ENCODE results near the gene CALM3. TPM values are rescaled to one million over a fixed set of nuclear protein-coding genes. Genes with fewer than 3 reads are reported as not detected.

Gene CALM3
- total RNA-seq, 3 donors from 2014 or later, result 241 to 325 (median 252) TPM

GRCh38 chr19:46656541-46656940 is 55.4 kb downstream of the CALM3 start:
- Histone ChIP-seq H3K4me1 (ENCODE audit: low read depth) (peaks cover 9% of the 10 kb centered on the region), H3K9me3 (peaks cover 2% of the 10 kb centered on the region), H3K4me3 (no peak overlapping the region), H3K36me3 (ENCODE audit: low read depth) (peaks cover 4% of the 10 kb centered on the region)
- no peak for ATAC-seq
- DNase-seq, result no peak
- TF ChIP-seq CTCF (IDR thresholded peaks at IDR 0.05), result no peak
- intact Hi-C loops (cut with DNase I, micrococcal nuclease), result no loop called here

GRCh38 chr19:46659151-46660007 is 58.2 kb downstream of the CALM3 start:
- Histone ChIP-seq H3K9me3 (peaks cover 2% of the 10 kb centered on the region), H3K36me3 (ENCODE audit: low read depth) (peaks cover 4% of the 10 kb centered on the region), H3K4me3 (no peak overlapping the region), H3K4me1 (ENCODE audit: low read depth) (peaks cover 16% of the 10 kb centered on the region)
- intact Hi-C loops (cut with DNase I, micrococcal nuclease), result loop anchor here (2.0 to 5.0 kb wide), 2 partner anchors 42 to 45 kb away; no protein-coding TSS in a partner anchor
- ATAC-seq, result no peak
- no peak for TF ChIP-seq CTCF (IDR thresholded peaks at IDR 0.05)
- peak; percentile 38 to 61 (median 40) for DNase-seq

- ATAC-seq (no peak), DNase-seq (peak in 2 of 3 donors; percentile 23 to 35)
- no peak for TF ChIP-seq CTCF (IDR thresholded peaks at IDR 0.05)
- peaks cover 16% of the 10 kb centered on the region for H3K4me1 ChIP-seq (ENCODE audit: low read depth)
- intact Hi-C loops (cut with DNase I, micrococcal nuclease), result loop anchor here (2.0 to 5.0 kb wide), 2 partner anchors 43 to 45 kb away; no protein-coding TSS in a partner anchor
- peaks cover 4% of the 10 kb centered on the region for H3K36me3 ChIP-seq (ENCODE audit: low read depth)
- H3K9me3 ChIP-seq, result peaks cover 2% of the 10 kb centered on the region
- no peak overlapping the region for H3K4me3 ChIP-seq
These were observed 58.9 kb downstream of the CALM3 start for GRCh38 chr19:46660008-46660517.

Other genes starting within 250 kb of the CALM3 start
- 1 to 10 TPM in 2 of 3 donors, under 1 TPM in 1; 0.75 to 3.4 (median 1.7) TPM for gene CCDC8, start 187.8 kb upstream of the CALM3 start, total RNA-seq
- under 1 TPM in 1 of 3 donors, not detected in 2; 0.57 TPM for gene PNMA8C, start 172.4 kb upstream of the CALM3 start, total RNA-seq
- 1 to 10 TPM in 1 of 3 donors, under 1 TPM in 2; 0.20 to 3.2 (median 0.80) TPM for gene PNMA8A, start 129.8 kb upstream of the CALM3 start, total RNA-seq
- gene PNMA8B, start 105.5 kb upstream of the CALM3 start, total RNA-seq, result 1 to 10 TPM in 1 of 3 donors, under 1 TPM in 2; 0.12 to 2.3 (median 0.36) TPM
- 1 to 10 TPM in 2 of 3 donors, under 1 TPM in 1; 0.49 to 2.4 (median 2.1) TPM for gene PTGIR, start 23.8 kb downstream of the CALM3 start, total RNA-seq
- 1 to 10 TPM in 1 of 3 donors, not detected in 2; 2.3 TPM for gene GNG8, start 34.9 kb downstream of the CALM3 start, total RNA-seq
- 10 to 100 TPM in 1 of 3 donors, 1 to 10 TPM in 2; 1.9 to 60.9 (median 3.4) TPM for gene DACT3, start 59.9 kb downstream of the CALM3 start, total RNA-seq
- 10 to 100 TPM; 52.5 to 70.5 (median 62.9) TPM for gene PRKD2, start 115.8 kb downstream of the CALM3 start, total RNA-seq
- 10 to 100 TPM; 10.7 to 19.8 (median 10.9) TPM for gene FKRP, start 144.7 kb downstream of the CALM3 start, total RNA-seq
- gene STRN4, start 145.1 kb downstream of the CALM3 start, total RNA-seq, result 10 to 100 TPM; 68.3 to 79.2 (median 73.7) TPM
- 100 to 1,000 TPM in 1 of 3 donors, 10 to 100 TPM in 2; 54.7 to 101 (median 89.2) TPM for gene SLC1A5, start 187.3 kb downstream of the CALM3 start, total RNA-seq
- 100 to 1,000 TPM in 2 of 3 donors, 10 to 100 TPM in 1; 90.8 to 141 (median 107) TPM for gene AP2S1, start 249.5 kb downstream of the CALM3 start, total RNA-seq

All from mucosa of descending colon (tissue), 3 donors.